ENCODE measurements around the gene FAM163B.

GRCh38 chr9:133564451-133565116, 44.6 kb downstream of the FAM163B start:
- TF ChIP-seq FOXP2 (optimal IDR thresholded peaks at IDR 0.05; ENCODE audit: control extremely low read depth, extremely low read length, insufficient read depth) (no peak), POLR2AphosphoS5 (IDR thresholded peaks at IDR 0.05; ENCODE audit: borderline replicate concordance, low read depth, low read length) (no peak)

Measured in SK-N-MC (cell line).